Muscle layer of colon (tissue), 2 donors: ENCODE results near the gene SMIM23.
"Not testable (repeated sequence)": the region's sequence is repeated elsewhere in the genome, so short reads cannot be mapped to it uniquely, and the experiment has no call there.

Experiments
- H3K27ac ChIP-seq: one replicate; pipeline ENCODE4 v1.7.0; 2013; ENCODE audit warnings: low read depth, mild to moderate bottlenecking, low read length, moderate library complexity
- H3K27me3 ChIP-seq, 2 donors: one replicate each; pipeline ENCODE4 v1.7.0; 2013; ENCODE audit warnings: low read length in 2 of 2, mild to moderate bottlenecking in 2 of 2; ENCODE audit not compliant: insufficient read depth in 2 of 2, control insufficient read depth in 1 of 2
- H3K36me3 ChIP-seq: one replicate; pipeline ENCODE4 v1.7.0; 2013; ENCODE audit warnings: mild to moderate bottlenecking, low read length; ENCODE audit not compliant: insufficient read depth
- H3K4me1 ChIP-seq: one replicate; pipeline ENCODE4 v1.7.0; 2013; ENCODE audit warnings: mild to moderate bottlenecking, low read length; ENCODE audit not compliant: insufficient read depth
- H3K4me3 ChIP-seq, 2 donors: one replicate each; pipeline ENCODE4 v1.7.0; 2013; ENCODE audit warnings: low read length in 2 of 2, low read depth in 1 of 2, mild to moderate bottlenecking in 1 of 2, moderate library complexity in 1 of 2
- H3K9ac ChIP-seq: one replicate; pipeline ENCODE4 v1.7.0; 2013; ENCODE audit warnings: low read length
- H3K9me3 ChIP-seq: one replicate; pipeline ENCODE4 v1.7.0; 2013; ENCODE audit warnings: mild to moderate bottlenecking, low read length
- donor health status: abdominal sarcoma.
- donor health status: Adenocarcinoma of cecum.

SMIM23 gene

DNA sequence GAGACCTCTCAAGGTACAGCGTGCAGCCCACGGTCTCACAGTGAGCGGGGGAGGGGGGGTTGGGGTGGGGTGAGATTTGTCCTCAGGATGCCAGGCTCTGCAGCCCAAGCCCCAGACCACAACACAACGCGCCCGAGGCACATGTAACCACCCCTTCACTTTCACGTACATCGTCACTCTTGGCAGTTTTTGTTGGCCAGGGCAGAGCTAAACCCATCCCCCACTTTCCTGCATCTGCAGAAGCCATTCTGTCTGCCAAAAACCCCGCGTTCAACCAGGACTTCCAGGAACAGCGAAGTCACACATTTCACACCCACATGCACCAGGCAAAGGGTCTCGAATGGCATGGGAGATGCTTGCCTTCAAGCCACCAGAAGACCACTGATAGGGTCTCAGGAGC lies 9.4 kb upstream of the SMIM23 start:
- H3K9me3 ChIP-seq = no peaks in the 10 kb centered on the region
- H3K9ac ChIP-seq = no peak overlapping the region
- H3K36me3 ChIP-seq = no peaks in the 10 kb centered on the region
- peaks cover 9% of the 10 kb centered on the region for H3K4me1 ChIP-seq
- H3K27ac ChIP-seq = no peak overlapping the region
- no peak overlapping the region for H3K4me3 ChIP-seq
- H3K27me3 ChIP-seq = no peaks in the 10 kb centered on the region

DNA sequence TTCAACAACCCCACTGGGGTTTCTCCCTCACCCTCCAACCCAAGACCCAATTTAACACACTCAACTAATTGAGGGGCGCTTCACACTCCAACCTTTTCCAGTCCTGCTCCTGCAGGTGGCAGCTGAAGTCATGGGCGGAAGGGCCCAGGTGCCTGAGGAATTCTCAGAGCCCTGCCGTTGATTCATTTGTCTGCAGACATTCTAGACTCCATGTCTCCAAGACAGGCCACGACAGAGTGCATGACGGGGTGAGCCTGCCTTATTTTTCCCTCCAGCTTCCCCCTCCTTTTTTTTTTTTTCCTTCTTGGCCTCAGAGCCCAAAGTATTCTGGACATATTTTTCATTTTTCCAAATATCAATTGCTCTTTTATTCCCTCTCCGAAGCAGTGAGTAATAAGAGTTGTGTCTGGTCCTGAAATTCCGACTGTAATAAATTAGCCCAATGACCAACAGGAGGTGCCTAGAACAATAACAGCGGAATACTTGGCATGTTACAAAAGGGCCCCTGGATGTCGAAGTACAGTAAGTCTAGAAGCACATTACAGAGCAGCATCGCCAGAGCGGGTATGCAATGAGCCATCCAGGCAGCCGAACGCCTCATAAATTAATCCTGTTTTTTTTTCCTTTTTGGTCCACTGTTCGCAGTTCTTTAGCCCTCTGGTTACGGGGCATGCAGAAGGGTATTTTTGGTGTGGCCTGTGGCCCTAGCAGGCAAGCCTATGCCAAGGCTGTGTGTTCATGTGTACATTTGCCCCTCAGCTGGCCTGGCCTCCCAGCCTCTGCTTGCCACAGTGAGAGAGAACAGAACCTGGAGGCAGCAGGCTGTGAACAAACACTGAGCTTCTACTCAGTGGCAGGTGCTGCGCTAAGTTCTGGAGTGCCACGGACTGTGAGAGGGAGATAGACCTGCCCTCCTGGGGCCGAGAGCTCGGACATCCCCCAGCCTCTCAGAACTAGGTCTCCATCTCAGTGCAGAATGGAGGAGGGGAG lies 8.6 kb upstream of the SMIM23 start:
- no peak overlapping the region for H3K4me3 ChIP-seq
- H3K27me3 ChIP-seq = no peaks in the 10 kb centered on the region
- H3K4me1 ChIP-seq = peaks cover 9% of the 10 kb centered on the region
- H3K27ac ChIP-seq = no peak overlapping the region
- H3K9ac ChIP-seq = no peak overlapping the region
- no peaks in the 10 kb centered on the region for H3K36me3 ChIP-seq
- no peaks in the 10 kb centered on the region for H3K9me3 ChIP-seq

DNA sequence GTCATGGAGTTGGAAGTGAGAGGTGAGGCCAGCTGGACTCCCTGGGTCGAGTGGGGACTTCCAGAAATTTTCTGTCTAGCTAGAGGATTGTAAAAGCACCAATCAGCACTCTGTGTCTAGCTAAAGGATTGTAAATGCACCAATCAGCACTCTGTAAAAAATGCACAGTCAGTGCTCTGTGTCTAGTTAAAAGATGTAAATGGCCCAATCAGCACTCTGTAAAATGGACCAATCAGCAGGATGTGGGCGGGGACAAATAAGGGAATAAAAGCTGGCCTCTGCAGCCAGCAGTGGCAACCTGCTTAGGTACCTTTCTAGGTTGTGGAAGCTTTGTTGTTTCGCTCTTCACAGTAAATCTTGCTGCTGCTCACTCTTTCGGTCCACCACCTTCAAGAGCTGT lies 3.9 kb upstream of the SMIM23 start:
- H3K27me3 ChIP-seq, H3K4me1 ChIP-seq, H3K4me3 ChIP-seq, H3K9ac ChIP-seq, H3K27ac ChIP-seq, H3K36me3 ChIP-seq, H3K9me3 ChIP-seq: not testable (repeated sequence)

DNA sequence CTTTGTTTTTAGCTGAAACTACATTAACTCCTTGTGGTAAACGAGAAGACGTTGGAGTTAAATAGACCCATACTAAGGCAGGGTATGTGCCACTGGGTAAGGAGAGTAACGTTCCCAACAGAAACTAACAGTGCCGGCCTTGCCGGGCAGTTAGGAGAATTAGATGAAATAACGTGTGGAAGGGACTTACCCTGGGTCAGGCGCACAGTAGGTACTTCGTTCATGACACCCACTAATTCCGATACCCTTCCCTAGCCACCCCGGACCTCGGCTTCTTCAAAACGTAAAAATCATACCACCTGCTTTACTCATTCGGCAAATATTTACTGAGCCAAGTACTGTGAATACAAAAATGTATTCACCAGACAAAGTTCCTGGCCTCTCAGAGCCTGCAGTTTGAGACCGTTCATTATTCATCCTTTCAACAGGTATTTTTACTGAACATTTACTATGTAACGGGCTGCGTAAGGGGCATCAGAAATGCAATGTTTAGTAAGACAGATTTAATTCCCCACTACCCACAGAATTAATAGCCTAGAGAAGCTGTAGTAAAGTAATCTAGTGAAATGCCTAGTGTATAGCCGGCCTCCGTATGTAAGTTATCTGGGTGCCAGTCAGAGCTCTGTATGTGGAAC lies 3.2 kb upstream of the SMIM23 start:
- Histone ChIP-seq H3K27ac (no peak overlapping the region), H3K4me3 (no peak overlapping the region), H3K4me1 (peaks cover 3% of the 10 kb centered on the region), H3K9ac (no peak overlapping the region), H3K9me3 (no peaks in the 10 kb centered on the region), H3K36me3 (no peaks in the 10 kb centered on the region), H3K27me3 (no peaks in the 10 kb centered on the region)

DNA sequence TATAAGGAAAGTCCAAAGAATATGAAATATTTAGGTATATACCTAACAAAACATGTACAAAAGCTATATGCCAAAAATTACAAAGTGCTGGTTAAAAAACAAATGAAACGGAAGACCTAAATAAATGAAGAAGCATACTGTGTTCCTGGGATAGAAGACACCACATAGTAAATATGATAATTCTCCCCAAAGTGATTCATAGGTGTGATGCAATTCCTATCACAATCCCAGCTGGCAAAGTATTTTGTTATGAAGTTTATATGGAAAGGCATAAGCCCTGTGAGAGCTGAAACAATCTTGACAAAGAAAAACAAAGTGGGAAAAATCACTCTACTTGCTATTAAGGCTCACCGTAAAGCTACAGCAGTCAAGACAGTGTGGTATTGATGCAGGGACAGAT lies 2.6 kb upstream of the SMIM23 start:
- Histone ChIP-seq H3K9ac (no peak overlapping the region), H3K4me1 (no peaks in the 10 kb centered on the region), H3K27me3 (no peaks in the 10 kb centered on the region), H3K9me3 (no peaks in the 10 kb centered on the region), H3K27ac (no peak overlapping the region), H3K36me3 (no peaks in the 10 kb centered on the region), H3K4me3 (no peak overlapping the region)

DNA sequence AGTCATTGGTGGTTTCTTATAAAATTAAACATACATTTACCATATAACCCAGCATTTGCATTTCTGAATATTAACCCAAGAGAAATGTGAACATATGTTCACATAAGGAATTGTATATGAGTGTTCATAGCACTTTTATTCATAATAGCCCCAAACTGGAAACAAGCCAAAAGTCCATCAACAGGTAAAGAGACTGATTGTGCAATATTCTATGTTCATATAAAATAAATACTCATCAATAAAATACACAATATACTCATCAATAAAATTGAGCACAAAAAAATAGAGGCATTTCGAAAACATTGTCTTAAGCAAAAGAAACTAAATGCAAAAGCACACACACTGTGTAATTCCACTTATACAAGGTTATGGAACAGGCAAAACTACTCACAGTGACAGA lies 3.7 kb downstream of the SMIM23 start:
- Histone ChIP-seq H3K27ac (no peak overlapping the region), H3K9me3 (no peaks in the 10 kb centered on the region), H3K4me3 (no peak overlapping the region), H3K27me3 (no peaks in the 10 kb centered on the region), H3K9ac (no peak overlapping the region), H3K36me3 (no peaks in the 10 kb centered on the region), H3K4me1 (no peaks in the 10 kb centered on the region)

DNA sequence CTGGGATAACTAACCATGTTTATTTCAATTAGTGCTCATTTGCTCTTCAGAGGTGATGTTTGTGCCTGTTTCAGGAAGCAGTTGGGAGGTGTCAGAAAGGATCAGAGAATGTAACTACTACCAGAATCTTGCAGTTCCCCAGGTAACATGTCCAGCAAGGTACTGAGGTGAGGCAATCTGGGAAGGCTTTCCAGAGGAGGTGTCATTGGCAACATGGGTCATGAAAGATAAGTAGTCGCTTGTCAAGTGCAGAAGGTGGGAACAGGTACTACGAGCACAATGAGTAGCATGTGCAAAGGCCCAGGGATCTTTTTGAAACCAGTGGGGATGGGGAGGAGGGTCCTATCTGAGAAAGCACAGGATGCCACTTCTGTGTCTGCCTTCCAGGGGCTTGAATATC lies 4.8 kb downstream of the SMIM23 start:
- H3K4me1 ChIP-seq = no peaks in the 10 kb centered on the region
- no peaks in the 10 kb centered on the region for H3K27me3 ChIP-seq
- H3K9me3 ChIP-seq = no peaks in the 10 kb centered on the region
- no peak overlapping the region for H3K9ac ChIP-seq
- no peaks in the 10 kb centered on the region for H3K36me3 ChIP-seq
- no peak overlapping the region for H3K27ac ChIP-seq
- H3K4me3 ChIP-seq = no peak overlapping the region

DNA sequence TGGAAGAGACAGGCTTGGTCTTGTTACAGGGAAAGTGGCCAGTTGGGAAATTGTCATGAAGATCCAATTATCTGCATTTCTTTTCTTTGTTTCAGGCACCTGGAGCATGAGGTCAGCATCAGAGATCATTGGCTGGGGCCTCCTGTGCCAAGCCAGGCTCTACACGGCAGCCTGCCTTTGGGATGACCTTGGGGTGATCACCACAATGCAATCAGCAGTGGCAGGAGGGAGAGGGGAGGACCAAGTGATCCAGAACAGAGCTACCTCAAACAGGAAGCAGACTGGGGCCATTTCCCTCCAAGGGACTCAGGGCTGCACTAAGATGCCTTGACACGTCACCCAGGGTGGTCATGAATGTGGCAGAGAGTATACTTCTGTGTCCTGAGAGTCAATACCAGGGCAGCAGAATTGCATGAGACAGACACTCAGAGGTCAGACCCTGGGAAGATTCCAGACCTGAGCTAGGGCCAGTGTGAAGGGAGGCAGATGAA lies 8.9 kb downstream of the SMIM23 start:
- Histone ChIP-seq H3K9ac (no peak overlapping the region), H3K9me3 (no peaks in the 10 kb centered on the region), H3K4me1 (no peaks in the 10 kb centered on the region), H3K27me3 (no peaks in the 10 kb centered on the region), H3K27ac (no peak overlapping the region), H3K36me3 (no peaks in the 10 kb centered on the region), H3K4me3 (no peak overlapping the region)

DNA sequence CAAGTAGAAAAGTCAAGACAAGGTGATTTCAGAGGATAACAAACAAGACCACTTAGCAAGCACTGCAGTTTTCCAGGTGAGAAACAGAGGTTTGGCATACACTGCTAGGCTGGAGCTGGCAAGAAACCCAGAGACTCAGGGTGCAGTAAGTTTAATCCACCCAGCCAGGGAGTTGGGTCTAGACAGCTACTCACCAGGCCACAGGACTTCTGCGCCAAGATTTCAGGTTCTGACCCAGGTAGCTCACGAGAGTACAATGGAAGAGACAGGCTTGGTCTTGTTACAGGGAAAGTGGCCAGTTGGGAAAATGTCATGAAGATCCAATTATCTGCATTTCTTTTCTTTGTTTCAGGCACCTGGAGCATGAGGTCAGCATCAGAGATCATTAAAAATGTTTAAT lies 9.8 kb downstream of the SMIM23 start:
- H3K4me1 ChIP-seq = no peaks in the 10 kb centered on the region
- H3K9ac ChIP-seq = no peak overlapping the region
- no peak overlapping the region for H3K27ac ChIP-seq
- no peaks in the 10 kb centered on the region for H3K9me3 ChIP-seq
- H3K4me3 ChIP-seq = no peak overlapping the region
- no peaks in the 10 kb centered on the region for H3K36me3 ChIP-seq
- H3K27me3 ChIP-seq = no peaks in the 10 kb centered on the region

DNA sequence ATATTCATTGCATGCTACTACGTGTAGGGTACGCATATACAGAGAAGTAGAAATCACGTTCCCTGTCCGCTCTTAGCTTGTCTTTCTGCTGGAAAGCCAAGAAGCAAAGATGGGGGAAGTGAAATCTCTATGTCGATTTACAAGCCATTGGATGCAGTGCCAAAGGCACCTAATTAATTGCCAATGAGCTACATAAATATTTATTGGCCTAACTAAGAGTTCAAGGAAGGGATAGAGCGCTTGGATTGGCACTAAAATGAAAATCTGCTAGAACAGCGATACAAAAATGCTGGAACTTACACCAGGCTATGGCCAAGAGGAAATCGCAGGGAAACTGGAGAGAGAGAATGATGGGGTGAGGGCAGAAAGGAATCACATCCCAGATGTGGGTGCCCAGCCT lies 10.8 kb downstream of the SMIM23 start:
- Histone ChIP-seq H3K36me3 (no peaks in the 10 kb centered on the region), H3K27me3 (no peaks in the 10 kb centered on the region), H3K27ac (no peak overlapping the region), H3K9me3 (no peaks in the 10 kb centered on the region), H3K4me3 (no peak overlapping the region), H3K9ac (no peak overlapping the region), H3K4me1 (no peaks in the 10 kb centered on the region)

DNA sequence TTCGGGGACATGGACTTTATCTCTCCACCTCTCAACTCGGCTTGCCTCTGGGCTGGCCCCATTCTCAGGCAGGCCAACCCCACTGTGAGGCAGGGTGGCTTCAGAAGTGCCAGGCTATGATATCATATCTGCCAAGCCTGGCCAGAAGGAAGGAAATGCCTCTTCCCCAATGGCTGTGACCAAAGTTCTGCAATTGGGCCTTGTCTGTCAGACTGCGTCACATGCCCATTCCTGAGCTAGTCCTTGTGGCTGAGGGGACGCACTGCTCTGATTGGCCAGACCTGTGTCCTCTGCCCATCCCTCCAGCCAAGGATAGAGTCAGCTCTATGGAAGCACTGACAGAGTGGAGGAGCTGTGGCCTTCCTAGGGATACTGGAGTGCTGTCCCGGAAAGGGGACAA lies 11.9 kb downstream of the SMIM23 start:
- Histone ChIP-seq H3K4me1 (no peaks in the 10 kb centered on the region), H3K36me3 (no peaks in the 10 kb centered on the region), H3K27ac (no peak overlapping the region), H3K27me3 (no peaks in the 10 kb centered on the region), H3K4me3 (no peak overlapping the region), H3K9ac (no peak overlapping the region), H3K9me3 (no peaks in the 10 kb centered on the region)
